ENCODE measurements around the gene DYNC2I2. TPM values are rescaled to one million over a fixed set of nuclear protein-coding genes. Genes with fewer than 3 reads are reported as not detected.
"Not testable (repeated sequence)": the region's sequence is repeated elsewhere in the genome, so short reads cannot be mapped to it uniquely, and the experiment has no call there.

Gene DYNC2I2
- total RNA-seq, 5 donors from 2014 or later (not counting 1 experiment from before 2014, with no cell fraction given), result 4.1 to 10.5 (median 8.0) TPM

- no peaks in the 10 kb centered on the region for H3K9me3 ChIP-seq
- H3K27me3 ChIP-seq (replicated peaks in 1 of 2; ENCODE audit: control insufficient read depth in 2 of 2, extremely low read depth in 1 of 2, insufficient read depth in 2 of 2, low read length in 1 of 2), result no peaks in the 10 kb centered on the region
- no peak overlapping the region for H3K27ac Mint-ChIP-seq
- H3K27me3 Mint-ChIP-seq, result no peaks in the 10 kb centered on the region
- no peak overlapping the region for H3K27ac ChIP-seq (ENCODE audit: low read length)
- no peaks in the 10 kb centered on the region for H3K9me3 Mint-ChIP-seq
- H3K4me3 ChIP-seq (ENCODE audit: control insufficient read depth in 1 of 2, extremely low read depth in 1 of 2, low read length in 1 of 2), result no peak overlapping the region
- H3K4me3 Mint-ChIP-seq, result no peak overlapping the region
- CTCF ChIA-PET, result no interaction called here
- H3K4me1 ChIP-seq (ENCODE audit: control insufficient read depth in 1 of 2, extremely low read depth in 1 of 2, insufficient read depth in 2 of 2, low read length in 2 of 2), result peaks cover 9 to 10% of the 10 kb centered on the region in 2 experiments
- DNase-seq (no peak), ATAC-seq (replicated peaks in 1 of 4) (no peak)
- peaks cover 0 to 53% of the 10 kb centered on the region in 2 donors for H3K36me3 ChIP-seq (ENCODE audit: control insufficient read depth in 2 of 2, extremely low read depth in 1 of 2, insufficient read depth in 1 of 2, low read length in 1 of 2)
- peaks cover 23 to 26% (median 25%) of the 10 kb centered on the region in 3 donors for H3K4me1 Mint-ChIP-seq
- peaks cover 36% of the 10 kb centered on the region for H3K36me3 Mint-ChIP-seq
- POLR2A ChIA-PET, result no interaction called here
- WGBS (ENCODE audit: insufficient coverage), result 64% methylated on average over 3 of the region's 6 CpGs
Observed at GRCh38 chr9:128694344-128694743, 37.7 kb upstream of the DYNC2I2 start.

- WGBS (ENCODE audit: insufficient coverage), result 92% methylated on average over 2 of the region's 3 CpGs
- H3K9me3 Mint-ChIP-seq; DNase-seq; H3K4me3 ChIP-seq (ENCODE audit: control insufficient read depth in 1 of 2, extremely low read depth in 1 of 2, low read length in 1 of 2); H3K27me3 Mint-ChIP-seq; H3K27ac ChIP-seq (ENCODE audit: low read length); ATAC-seq (replicated peaks in 1 of 4); H3K27me3 ChIP-seq (replicated peaks in 1 of 2; ENCODE audit: control insufficient read depth in 2 of 2, extremely low read depth in 1 of 2, insufficient read depth in 2 of 2, low read length in 1 of 2); H3K4me3 Mint-ChIP-seq; H3K9me3 ChIP-seq: not testable (repeated sequence)
- peaks cover 0 to 53% of the 10 kb centered on the region in 2 donors for H3K36me3 ChIP-seq (ENCODE audit: control insufficient read depth in 2 of 2, extremely low read depth in 1 of 2, insufficient read depth in 1 of 2, low read length in 1 of 2)
- H3K36me3 Mint-ChIP-seq, result peaks cover 36% of the 10 kb centered on the region
- CTCF ChIA-PET, result interaction anchor here in 1 of 2 donors (1.0 kb wide), 1 partner anchor 13 kb away, joined by 3 read pairs; no protein-coding TSS in a partner anchor
- POLR2A ChIA-PET, result interaction anchor here in 1 of 2 donors (0.6 kb wide), 1 partner anchor 764 kb away, joined by 3 read pairs; no protein-coding TSS in a partner anchor
- peak overlapping the region in 1 of 2 donors; percentile 2 for H3K27ac Mint-ChIP-seq
- peaks cover 23 to 26% (median 25%) of the 10 kb centered on the region in 3 donors for H3K4me1 Mint-ChIP-seq
- peaks cover 9 to 10% of the 10 kb centered on the region in 2 experiments for H3K4me1 ChIP-seq (ENCODE audit: control insufficient read depth in 1 of 2, extremely low read depth in 1 of 2, insufficient read depth in 2 of 2, low read length in 2 of 2)
Observed at GRCh38 chr9:128693738-128694137, 37.1 kb upstream of the DYNC2I2 start.

GRCh38 chr9:128690684-128691034, 34.0 kb upstream of the DYNC2I2 start:
- H3K27ac Mint-ChIP-seq, result peak overlapping the region; percentile 95 to 99
- peak overlapping the region; percentile 74 for H3K27ac ChIP-seq (ENCODE audit: low read length)
- ATAC-seq (replicated peaks in 1 of 4), result no peak
- peaks cover 21 to 40% of the 10 kb centered on the region in 2 experiments for H3K4me1 ChIP-seq (ENCODE audit: control insufficient read depth in 1 of 2, extremely low read depth in 1 of 2, insufficient read depth in 2 of 2, low read length in 2 of 2)
- WGBS (ENCODE audit: insufficient coverage), result 0% methylated on average over 3 of the region's 5 CpGs
- H3K27me3 Mint-ChIP-seq, result no peaks in the 10 kb centered on the region
- H3K27me3 ChIP-seq (replicated peaks in 1 of 2; ENCODE audit: control insufficient read depth in 2 of 2, extremely low read depth in 1 of 2, insufficient read depth in 2 of 2, low read length in 1 of 2), result no peaks in the 10 kb centered on the region
- peak overlapping the region; percentile 73 to 84 for H3K4me3 ChIP-seq (ENCODE audit: control insufficient read depth in 1 of 2, extremely low read depth in 1 of 2, low read length in 1 of 2)
- peaks cover 0 to 41% of the 10 kb centered on the region in 2 donors for H3K36me3 ChIP-seq (ENCODE audit: control insufficient read depth in 2 of 2, extremely low read depth in 1 of 2, insufficient read depth in 1 of 2, low read length in 1 of 2)
- no peak for DNase-seq
- CTCF ChIA-PET, result no interaction called here
- H3K4me3 Mint-ChIP-seq, result peak overlapping the region; percentile 92 to 100 (median 99)
- peaks cover 46 to 48% (median 48%) of the 10 kb centered on the region in 3 donors for H3K4me1 Mint-ChIP-seq
- peaks cover 30% of the 10 kb centered on the region for H3K36me3 Mint-ChIP-seq
- no peaks in the 10 kb centered on the region for H3K9me3 Mint-ChIP-seq
- POLR2A ChIA-PET, result interaction anchor here in 1 of 2 donors (0.5 kb wide), 1 partner anchor 27 kb away, joined by 4 read pairs; no protein-coding TSS in a partner anchor
- H3K9me3 ChIP-seq, result no peaks in the 10 kb centered on the region

GRCh38 chr9:128689820-128690683, 33.4 kb upstream of the DYNC2I2 start:
- CTCF ChIA-PET, result interaction anchor here (0.6 to 0.7 kb wide), 5 partner anchors 10 to 1079 kb away, joined by 3 to 4 read pairs (median 3); no protein-coding TSS in a partner anchor

GRCh38 chr9:128689293-128689774, 32.7 kb upstream of the DYNC2I2 start:
- POLR2A ChIA-PET, result interaction anchor here (0.6 to 1.0 kb wide), 2 partner anchors 81 to 86 kb away, joined by 3 to 5 read pairs; no protein-coding TSS in a partner anchor
- Mint-ChIP-seq H3K27me3 (no peaks in the 10 kb centered on the region), H3K9me3 (no peaks in the 10 kb centered on the region), H3K4me3 (peak overlapping the region; percentile 50 to 91 (median 51)), H3K36me3 (peaks cover 27% of the 10 kb centered on the region), H3K4me1 (peaks cover 59 to 61% (median 61%) of the 10 kb centered on the region in 3 donors), H3K27ac (no peak overlapping the region)
- H3K27ac ChIP-seq (ENCODE audit: low read length), result peak overlapping the region; percentile 53
- H3K36me3 ChIP-seq (ENCODE audit: control insufficient read depth in 2 of 2, extremely low read depth in 1 of 2, insufficient read depth in 1 of 2, low read length in 1 of 2), result peaks cover 0 to 35% of the 10 kb centered on the region in 2 donors
- peaks cover 28 to 53% of the 10 kb centered on the region in 2 experiments for H3K4me1 ChIP-seq (ENCODE audit: control insufficient read depth in 1 of 2, extremely low read depth in 1 of 2, insufficient read depth in 2 of 2, low read length in 2 of 2)
- DNase-seq, result peak in 23 of 35 experiments; percentile 27 to 66 (median 47)
- CTCF ChIA-PET, result interaction anchor here (0.6 to 0.7 kb wide), 5 partner anchors 11 to 1078 kb away, joined by 3 to 4 read pairs (median 3); no protein-coding TSS in a partner anchor
- ATAC-seq (replicated peaks in 1 of 4), result peak; percentile 20 to 30 (median 26)
- no peaks in the 10 kb centered on the region for H3K9me3 ChIP-seq
- peak overlapping the region; percentile 29 to 46 for H3K4me3 ChIP-seq (ENCODE audit: control insufficient read depth in 1 of 2, extremely low read depth in 1 of 2, low read length in 1 of 2)
- H3K27me3 ChIP-seq (replicated peaks in 1 of 2; ENCODE audit: control insufficient read depth in 2 of 2, extremely low read depth in 1 of 2, insufficient read depth in 2 of 2, low read length in 1 of 2), result no peaks in the 10 kb centered on the region
- WGBS (ENCODE audit: insufficient coverage), result under 1% methylated on average over 59 of the region's 80 CpGs

More at GRCh38 chr9:128689820-128690683, 33.4 kb upstream of the DYNC2I2 start:
- Mint-ChIP-seq H3K4me1 (peaks cover 52 to 54% (median 54%) of the 10 kb centered on the region in 3 donors), H3K27me3 (no peaks in the 10 kb centered on the region), H3K36me3 (peaks cover 30% of the 10 kb centered on the region), H3K27ac (peak overlapping the region; percentile 95 to 99), H3K4me3 (peak overlapping the region; percentile 92 to 100 (median 99)), H3K9me3 (no peaks in the 10 kb centered on the region)
- H3K9me3 ChIP-seq, result no peaks in the 10 kb centered on the region
- H3K4me1 ChIP-seq (ENCODE audit: control insufficient read depth in 1 of 2, extremely low read depth in 1 of 2, insufficient read depth in 2 of 2, low read length in 2 of 2), result peaks cover 26 to 46% of the 10 kb centered on the region in 2 experiments
- WGBS (ENCODE audit: insufficient coverage), result 0% methylated on average over 55 of the region's 83 CpGs
- no peaks in the 10 kb centered on the region for H3K27me3 ChIP-seq (replicated peaks in 1 of 2; ENCODE audit: control insufficient read depth in 2 of 2, extremely low read depth in 1 of 2, insufficient read depth in 2 of 2, low read length in 1 of 2)
- H3K36me3 ChIP-seq (ENCODE audit: control insufficient read depth in 2 of 2, extremely low read depth in 1 of 2, insufficient read depth in 1 of 2, low read length in 1 of 2), result peaks cover 0 to 38% of the 10 kb centered on the region in 2 donors
- peak overlapping the region; percentile 73 to 84 for H3K4me3 ChIP-seq (ENCODE audit: control insufficient read depth in 1 of 2, extremely low read depth in 1 of 2, low read length in 1 of 2)
- peak overlapping the region; percentile 74 for H3K27ac ChIP-seq (ENCODE audit: low read length)
- POLR2A ChIA-PET, result interaction anchor here (0.5 to 1.0 kb wide), 2 partner anchors 27 to 81 kb away, joined by 4 to 5 read pairs; no protein-coding TSS in a partner anchor
- DNase-seq (peak in 34 of 35 experiments; percentile 7 to 80 (median 50)), ATAC-seq (replicated peaks in 1 of 4) (peak; percentile 9 to 29 (median 14))
